NCI-H2196 treated with DMSO at 0.1 percent for 48 hours (cell line): ENCODE measurements around the gene AMTN.

Experiments used
- DNase-seq: peaks from one replicate; lab custom pipeline; 2025; ENCODE audit not compliant: unreplicated experiment; lab: John Stamatoyannopoulos, UW

Gene AMTN

DNA sequence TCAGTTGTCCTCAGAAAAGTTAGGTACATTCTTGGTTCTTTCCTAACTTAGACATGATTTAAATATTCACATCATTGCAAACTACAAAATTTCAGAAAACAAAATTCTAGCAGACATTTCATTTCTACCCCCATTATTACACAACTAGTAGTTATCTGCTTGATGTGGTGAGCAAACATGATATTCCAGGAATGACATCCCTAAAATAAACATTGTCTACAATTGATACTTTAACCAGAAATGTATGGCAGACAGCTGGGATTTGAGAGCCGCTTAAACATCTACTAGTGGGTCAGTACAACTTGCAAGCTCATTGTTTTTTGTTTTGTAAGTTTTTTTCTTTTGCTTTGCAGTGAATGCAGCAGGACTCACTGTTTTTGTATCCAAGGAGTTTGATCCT is 41.6 kb downstream of the AMTN start:
- DNase-seq, result no peak

DNA sequence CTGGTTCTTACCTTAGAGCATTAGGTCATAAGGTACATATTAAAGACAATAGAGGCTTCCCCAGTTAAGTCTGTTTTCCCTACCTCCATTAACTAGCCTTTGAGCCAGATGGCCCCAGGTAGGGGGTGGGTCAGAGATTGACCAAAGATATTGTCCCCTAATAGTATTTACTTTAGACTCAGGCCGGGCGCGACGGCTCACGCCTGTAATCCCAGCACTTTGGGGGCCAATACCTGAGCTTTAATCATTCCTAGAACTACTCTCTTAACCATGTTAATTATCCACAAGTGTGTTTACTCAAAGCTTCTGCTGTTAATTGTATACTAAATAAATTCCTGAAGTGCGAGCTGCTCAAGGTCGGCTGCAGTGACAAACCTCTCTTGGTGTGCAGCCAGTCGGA is 45.7 kb downstream of the AMTN start:
- no peak for DNase-seq

DNA sequence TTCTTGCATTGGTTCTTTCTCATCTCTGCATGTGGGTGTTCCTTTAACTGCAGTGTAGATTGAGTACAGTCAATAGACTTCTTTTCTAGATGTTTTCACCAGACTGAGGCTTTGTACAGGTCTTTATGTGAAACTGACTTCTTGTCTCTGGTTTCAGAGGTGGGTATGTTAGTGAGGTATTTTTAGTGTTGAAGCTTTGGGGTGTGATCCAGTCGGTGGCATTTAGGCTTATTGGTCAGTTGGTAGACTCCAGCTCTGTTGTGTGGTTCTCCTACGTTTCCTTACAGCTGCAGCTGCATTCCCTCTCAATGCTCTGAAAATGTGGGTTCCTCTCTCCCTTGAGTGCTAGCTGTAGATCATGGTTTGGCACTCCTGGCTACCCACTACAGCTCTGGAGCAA is 52.4 kb downstream of the AMTN start:
- DNase-seq, result no peak

- DNase-seq, result no peak
Observed at GRCh38 chr4:70571772-70572171, 53.4 kb downstream of the AMTN start.

GRCh38 chr4:70575964-70576363 is 57.6 kb downstream of the AMTN start:
- DNase-seq, result no peak

DNA sequence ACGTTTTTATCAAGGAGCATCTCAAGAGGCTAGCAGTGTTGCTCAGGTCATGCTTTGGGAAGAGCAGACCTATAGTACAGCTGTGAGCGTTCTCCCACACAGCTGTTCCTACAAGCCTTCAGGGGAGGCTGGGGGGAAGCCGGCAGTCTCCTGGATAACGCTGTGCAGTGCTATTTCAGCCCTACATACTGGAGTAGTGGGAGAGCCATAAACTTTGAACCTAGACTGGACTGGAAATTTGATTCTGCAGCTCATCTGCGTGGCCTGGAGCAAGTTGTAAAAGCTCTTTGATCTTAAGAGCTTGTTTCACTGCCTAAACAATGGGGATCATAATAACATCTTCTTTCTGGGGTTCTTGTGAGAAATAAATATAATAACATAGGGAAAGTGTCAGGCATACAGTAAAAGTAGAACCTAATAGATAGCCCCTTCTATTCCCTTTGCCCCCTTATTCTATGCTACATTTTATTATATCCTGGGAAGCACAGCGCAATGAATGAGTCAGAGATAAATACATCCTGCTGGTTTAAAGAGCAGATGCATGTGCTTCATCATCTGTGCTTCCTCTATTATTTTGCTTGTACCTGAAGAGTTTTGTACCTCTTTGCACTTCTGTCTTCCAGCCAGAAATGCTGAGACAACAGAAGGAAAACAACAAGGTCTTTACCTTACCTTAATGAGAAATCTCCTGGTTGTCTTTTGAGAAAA is 59.0 kb downstream of the AMTN start:
- no peak for DNase-seq

GRCh38 chr4:70581980-70582379 is 63.6 kb downstream of the AMTN start:
- no peak for DNase-seq
